Nephron (organoid): Measurements from ENCODE around the gene SLC22A3.

Experiments used
- H3K27ac Mint-ChIP-seq, 3 experiments: 2 replicates each; pipeline ENCODE4 v1.8.0; 2020; ENCODE audit warnings: mixed read lengths in 3 of 3, mild to moderate bottlenecking in 2 of 3, moderate library complexity in 1 of 3
- H3K27me3 Mint-ChIP-seq: 2 replicates; pipeline ENCODE4 v1.8.0; 2021; ENCODE audit warnings: low read depth, mild to moderate bottlenecking, moderate library complexity, mixed read lengths
- H3K36me3 Mint-ChIP-seq: 2 replicates; pipeline ENCODE4 v1.8.0; 2020; ENCODE audit warnings: low read depth, mixed read lengths
- H3K4me1 Mint-ChIP-seq: 2 replicates; pipeline ENCODE4 v1.8.0; 2020; ENCODE audit warnings: mixed read lengths
- H3K4me3 Mint-ChIP-seq, 3 experiments: 2 replicates each; pipeline ENCODE4 v1.8.0; 2020; ENCODE audit warnings: mild to moderate bottlenecking in 3 of 3, mixed read lengths in 3 of 3, moderate library complexity in 2 of 3
- H3K9me3 Mint-ChIP-seq: 2 replicates; pipeline ENCODE4 v1.8.0; 2020; ENCODE audit warnings: mixed read lengths
- CTCF ChIP-seq, 3 experiments: fragments of 200-600 bp; sonication (generic); IDR thresholded peaks; one replicate each; pipeline ENCODE4 v1.5.0; 2021; ENCODE audit warnings: antibody characterized with exemption in 3 of 3; ENCODE audit not compliant: unreplicated experiment in 3 of 3

SLC22A3 gene

GRCh38 chr6:160477901-160478300, 129.7 kb downstream of the SLC22A3 start:
- peaks cover 9% of the 10 kb centered on the region for H3K36me3 Mint-ChIP-seq
- no peak for TF ChIP-seq CTCF (IDR thresholded peaks at IDR 0.05; ENCODE audit: unreplicated experiment in 3 of 3)
- no peaks in the 10 kb centered on the region for H3K4me1 Mint-ChIP-seq
- H3K4me3 Mint-ChIP-seq: no peak overlapping the region
- H3K27ac Mint-ChIP-seq: no peak overlapping the region
- H3K27me3 Mint-ChIP-seq: no peaks in the 10 kb centered on the region
- peaks cover 5% of the 10 kb centered on the region for H3K9me3 Mint-ChIP-seq

GRCh38 chr6:160487116-160487515, 138.9 kb downstream of the SLC22A3 start:
- TF ChIP-seq CTCF (IDR thresholded peaks at IDR 0.05; ENCODE audit: unreplicated experiment in 3 of 3): no peak
- H3K27me3 Mint-ChIP-seq: no peaks in the 10 kb centered on the region
- H3K9me3 Mint-ChIP-seq: no peaks in the 10 kb centered on the region
- H3K36me3 Mint-ChIP-seq: peaks cover 4% of the 10 kb centered on the region
- no peak overlapping the region for H3K27ac Mint-ChIP-seq
- H3K4me1 Mint-ChIP-seq: no peaks in the 10 kb centered on the region
- H3K4me3 Mint-ChIP-seq: no peak overlapping the region

- H3K27me3 Mint-ChIP-seq: no peaks in the 10 kb centered on the region
- no peak overlapping the region for H3K4me3 Mint-ChIP-seq
- no peaks in the 10 kb centered on the region for H3K36me3 Mint-ChIP-seq
- H3K4me1 Mint-ChIP-seq: no peaks in the 10 kb centered on the region
- TF ChIP-seq CTCF (IDR thresholded peaks at IDR 0.05; ENCODE audit: unreplicated experiment in 3 of 3): no peak
- no peak overlapping the region for H3K27ac Mint-ChIP-seq
- no peaks in the 10 kb centered on the region for H3K9me3 Mint-ChIP-seq
These were observed 140.9 kb downstream of the SLC22A3 start for GRCh38 chr6:160489091-160489490.

GRCh38 chr6:160494576-160494975, 146.4 kb downstream of the SLC22A3 start:
- H3K4me1 Mint-ChIP-seq: no peaks in the 10 kb centered on the region
- H3K36me3 Mint-ChIP-seq: no peaks in the 10 kb centered on the region
- TF ChIP-seq CTCF (IDR thresholded peaks at IDR 0.05; ENCODE audit: unreplicated experiment in 3 of 3): no peak
- H3K27me3 Mint-ChIP-seq: no peaks in the 10 kb centered on the region
- no peaks in the 10 kb centered on the region for H3K9me3 Mint-ChIP-seq
- H3K27ac Mint-ChIP-seq: no peak overlapping the region
- no peak overlapping the region for H3K4me3 Mint-ChIP-seq

GRCh38 chr6:160500639-160501038, 152.5 kb downstream of the SLC22A3 start:
- Mint-ChIP-seq H3K36me3 (no peaks in the 10 kb centered on the region), H3K9me3 (peaks cover 21% of the 10 kb centered on the region), H3K27ac (no peak overlapping the region), H3K4me3 (no peak overlapping the region), H3K4me1 (no peaks in the 10 kb centered on the region), H3K27me3 (no peaks in the 10 kb centered on the region)
- TF ChIP-seq CTCF (IDR thresholded peaks at IDR 0.05; ENCODE audit: unreplicated experiment in 3 of 3): no peak
